ENCODE data around the gene UROC1. TPM values are rescaled to one million over a fixed set of nuclear protein-coding genes. Genes with fewer than 3 reads are reported as not detected.

The UROC1 gene
- total RNA-seq, 1 experiment from 2014 or later = not detected

GRCh38 chr3:126540951-126541627, 23.5 kb upstream of the UROC1 start:
- H3K56ac ChIP-seq (ENCODE audit: insufficient read length, low read depth, low read length) = no peak overlapping the region
- H4K5ac ChIP-seq (ENCODE audit: insufficient read length, low read depth, low read length) = no peak overlapping the region
- H2BK120ac ChIP-seq (ENCODE audit: low read depth, low read length, poor library complexity, severe bottlenecking) = no peak overlapping the region
- H2BK15ac ChIP-seq (ENCODE audit: low read depth, low read length) = no peak overlapping the region
- no peak overlapping the region for H3K23ac ChIP-seq (ENCODE audit: insufficient read length, low read depth, low read length)
- no peaks in the 10 kb centered on the region for H3K79me2 ChIP-seq (ENCODE audit: insufficient read depth, low read length)
- no peak overlapping the region for H3K14ac ChIP-seq (ENCODE audit: insufficient read depth, low read length)
- no peak overlapping the region for H3K4me2 ChIP-seq (ENCODE audit: insufficient read depth, insufficient read length, low read length)
- no peak overlapping the region for H3K27ac Mint-ChIP-seq
- no peak overlapping the region for H3K9ac ChIP-seq (ENCODE audit: extremely low read depth, insufficient read length, low read length)
- H4K20me1 ChIP-seq (ENCODE audit: control insufficient read depth, insufficient read depth, insufficient read length) = peaks cover 3% of the 10 kb centered on the region
- no peaks in the 10 kb centered on the region for H3K23me2 ChIP-seq (ENCODE audit: insufficient read length, low read depth, low read length, poor library complexity, severe bottlenecking)
- H3K36me3 Mint-ChIP-seq (ENCODE audit: insufficient read depth in 1 of 3, low read depth in 3 of 3) = peaks cover 0 to 3% (median 0%) of the 10 kb centered on the region in 3 experiments; a peak in 2 of 7 replicates
- H3K27ac ChIP-seq (ENCODE audit: insufficient read length, low read depth, low read length) = no peak overlapping the region
- no CpG with 5 or more reads among the region's 24 CpGs for WGBS (ENCODE audit: extremely low coverage, insufficient read length, low lambda C conversion rate)
- no peak for TF ChIP-seq CTCF (conservative IDR thresholded peaks at IDR 0.05)
- H3K27me3 ChIP-seq (ENCODE audit: insufficient read depth, low read length) = no peaks in the 10 kb centered on the region
- H3K4ac ChIP-seq (ENCODE audit: low read depth, low read length) = no peak overlapping the region
- peak; percentile 25 for DNase-seq
- H3K4me1 ChIP-seq (ENCODE audit: insufficient read depth, low read length) = no peaks in the 10 kb centered on the region
- no peak overlapping the region for H3T11ph ChIP-seq (ENCODE audit: low read length)
- no peak overlapping the region for H2BK20ac ChIP-seq (ENCODE audit: low read depth, low read length, poor library complexity, severe bottlenecking)
- no peak overlapping the region for H2AFZ ChIP-seq (ENCODE audit: low read length)
- H2BK12ac ChIP-seq (ENCODE audit: insufficient read length, low read depth, low read length) = no peak overlapping the region
- H3K4me3 Mint-ChIP-seq = no peak overlapping the region
- H4K91ac ChIP-seq (ENCODE audit: insufficient read length, low read depth, low read length) = no peak overlapping the region
- H3K9me3 Mint-ChIP-seq = no peaks in the 10 kb centered on the region
- H3K27me3 Mint-ChIP-seq (ENCODE audit: low read depth) = no peaks in the 10 kb centered on the region; the same call in 1 of the 2 replicates
- H3K9me3 ChIP-seq (ENCODE audit: control insufficient read depth, low read depth, low read length) = no peaks in the 10 kb centered on the region
- H4K8ac ChIP-seq (replicated peaks; ENCODE audit: insufficient read length, low read depth, low read length) = no peak overlapping the region
- H2BK5ac ChIP-seq (ENCODE audit: insufficient read length, low read length) = no peak overlapping the region
- no peak overlapping the region for H3K18ac ChIP-seq (ENCODE audit: insufficient read length, low read depth, low read length)
- H2AK5ac ChIP-seq (ENCODE audit: insufficient read length, low read length) = no peak overlapping the region
- H3K79me1 ChIP-seq (ENCODE audit: insufficient read depth, low read depth, low read length, poor library complexity, severe bottlenecking) = no peaks in the 10 kb centered on the region
- peaks cover 0 to 6% of the 10 kb centered on the region in 2 experiments; a peak in 2 of 4 replicates for H3K4me1 Mint-ChIP-seq
